Trophoblast cell (in vitro differentiated cells and primary cell): Measurements from ENCODE around the gene MYLK.
A peak's percentile ranks its signal among the peaks of the same experiment; 100 is the strongest.

ENCODE experiments used
- DNase-seq, 2 donors: peaks; one replicate each; pipeline ENCODE4 v3.0.0-alpha.2; 2016
- H2AFZ ChIP-seq: 2 replicates; pipeline ENCODE4 v1.6.1; 2013; ENCODE audit warnings: low read length, moderate library complexity, mild to moderate bottlenecking; ENCODE audit not compliant: insufficient read depth, poor library complexity
- H2AK5ac ChIP-seq: 2 replicates; pipeline ENCODE4 v1.6.1; 2013; ENCODE audit warnings: mild to moderate bottlenecking, low read length
- H2BK120ac ChIP-seq: 2 replicates; pipeline ENCODE4 v1.6.1; 2013; ENCODE audit warnings: low read length, mild to moderate bottlenecking, moderate library complexity; ENCODE audit not compliant: insufficient read depth, poor library complexity
- H2BK12ac ChIP-seq: 2 replicates; pipeline ENCODE4 v1.6.1; 2013; ENCODE audit warnings: mild to moderate bottlenecking, low read length, moderate library complexity
- H2BK5ac ChIP-seq: 2 replicates; pipeline ENCODE4 v1.6.1; 2013; ENCODE audit warnings: low read length, low read depth, moderate library complexity, mild to moderate bottlenecking; ENCODE audit not compliant: poor library complexity
- H3K14ac ChIP-seq: 2 replicates; pipeline ENCODE4 v1.6.1; 2013; ENCODE audit warnings: mild to moderate bottlenecking, low read length
- H3K18ac ChIP-seq: 2 replicates; pipeline ENCODE4 v1.6.1; 2013; ENCODE audit warnings: mild to moderate bottlenecking, low read length
- H3K23ac ChIP-seq: 2 replicates; pipeline ENCODE4 v1.6.1; 2013; ENCODE audit warnings: low read length
- H3K27ac ChIP-seq: 2 replicates; pipeline ENCODE4 v1.5.1; 2013; ENCODE audit warnings: low read depth, mild to moderate bottlenecking, inconsistent platforms, low read length, moderate library complexity
- H3K27me3 ChIP-seq: 2 replicates; pipeline ENCODE4 v1.6.1; 2013; ENCODE audit warnings: inconsistent platforms, mild to moderate bottlenecking, low read length, moderate library complexity; ENCODE audit not compliant: insufficient read depth
- H3K36me3 ChIP-seq, 2 experiments: 1 replicate in 1 of 2; 2 replicates in 1 of 2; pipeline ENCODE4 v1.6.1; 2013; ENCODE audit warnings: low read length in 2 of 2, mild to moderate bottlenecking in 2 of 2, moderate library complexity in 1 of 2; ENCODE audit not compliant: insufficient read depth in 2 of 2, control insufficient read depth in 1 of 2
- H3K4ac ChIP-seq: 2 replicates; pipeline ENCODE4 v1.6.1; 2013; ENCODE audit warnings: low read depth, mild to moderate bottlenecking, low read length, moderate library complexity
- H3K4me1 ChIP-seq, 2 experiments: 1 replicate in 1 of 2; 2 replicates in 1 of 2; pipeline ENCODE4 v1.6.1; 2013; ENCODE audit warnings: low read length in 2 of 2, mild to moderate bottlenecking in 2 of 2, moderate library complexity in 1 of 2; ENCODE audit not compliant: insufficient read depth in 2 of 2, control insufficient read depth in 1 of 2
- H3K4me2 ChIP-seq: 2 replicates; pipeline ENCODE4 v1.6.1; 2013; ENCODE audit warnings: inconsistent platforms, mild to moderate bottlenecking, low read length, moderate library complexity
- H3K4me3 ChIP-seq: 2 replicates; pipeline ENCODE4 v1.5.1; 2013; ENCODE audit warnings: mild to moderate bottlenecking, low read depth, low read length, inconsistent platforms
- H3K79me1 ChIP-seq: one replicate; pipeline ENCODE4 v1.6.1; 2013; ENCODE audit warnings: low read length
- H3K79me2 ChIP-seq: 2 replicates; pipeline ENCODE4 v1.6.1; 2013; ENCODE audit warnings: low read length, mild to moderate bottlenecking; ENCODE audit not compliant: control insufficient read depth, insufficient read depth, poor library complexity
- H3K9ac ChIP-seq: 2 replicates; pipeline ENCODE4 v1.6.1; 2013; ENCODE audit warnings: mild to moderate bottlenecking, low read length
- H3K9me3 ChIP-seq: 2 replicates; pipeline ENCODE4 v1.6.1; 2013; ENCODE audit warnings: low read depth, mild to moderate bottlenecking, control low read depth, inconsistent platforms, low read length; ENCODE audit not compliant: insufficient read depth
- H4K12ac ChIP-seq: 2 replicates; pipeline ENCODE4 v1.6.1; 2013; ENCODE audit warnings: low read depth, mild to moderate bottlenecking, low read length, moderate library complexity
- H4K8ac ChIP-seq: 2 replicates; pipeline ENCODE4 v1.6.1; 2013; ENCODE audit warnings: low read depth, mild to moderate bottlenecking, low read length, moderate library complexity
- H4K91ac ChIP-seq: one replicate; pipeline ENCODE4 v1.6.1; 2013; ENCODE audit warnings: low read depth, mild to moderate bottlenecking, low read length, moderate library complexity
- WGBS: extraction: QIAGEN DNeasy Blood & Tissue Kit; methylation state at CpG from one replicate; pipeline ENCODE4 v1.1.7; 2013; ENCODE audit warnings: missing lambda C conversion rate; ENCODE audit not compliant: insufficient read length, insufficient coverage; ENCODE audit errors: extremely low coverage; 5-methylcytosine and 5-hydroxymethylcytosine counted together

The MYLK gene

GRCh38 chr3:123757281-123757940 lies 126.7 kb downstream of the MYLK start:
- no peak overlapping the region for H3K4ac ChIP-seq
- H3K14ac ChIP-seq: no peak overlapping the region
- H3K79me1 ChIP-seq: no peaks in the 10 kb centered on the region
- H2AFZ ChIP-seq: no peak overlapping the region
- no peak overlapping the region for H3K18ac ChIP-seq
- no peaks in the 10 kb centered on the region for H3K36me3 ChIP-seq
- no CpG with 5 or more reads among the region's 5 CpGs for WGBS
- no peak for DNase-seq
- no peak overlapping the region for H4K12ac ChIP-seq
- H2BK12ac ChIP-seq: no peak overlapping the region
- no peak overlapping the region for H3K23ac ChIP-seq
- no peaks in the 10 kb centered on the region for H3K9me3 ChIP-seq
- H3K27ac ChIP-seq: no peak overlapping the region
- H2BK5ac ChIP-seq: no peak overlapping the region
- no peak overlapping the region for H2BK120ac ChIP-seq
- no peak overlapping the region for H3K9ac ChIP-seq
- H4K91ac ChIP-seq: no peak overlapping the region
- H3K27me3 ChIP-seq: no peaks in the 10 kb centered on the region
- H4K8ac ChIP-seq: no peak overlapping the region
- H3K4me3 ChIP-seq: no peak overlapping the region
- H3K4me2 ChIP-seq: no peak overlapping the region
- H3K4me1 ChIP-seq: peaks cover 7% of the 10 kb centered on the region in 2 experiments
- peak overlapping the region; percentile 2 for H2AK5ac ChIP-seq
- H3K79me2 ChIP-seq: no peaks in the 10 kb centered on the region

- Histone ChIP-seq H4K91ac (no peak overlapping the region), H3K14ac (no peak overlapping the region), H3K9ac (no peak overlapping the region), H2BK120ac (no peak overlapping the region), H4K12ac (no peak overlapping the region), H3K4me1 (peaks cover 8 to 15% of the 10 kb centered on the region in 2 experiments), H2AFZ (no peak overlapping the region), H3K4me3 (no peak overlapping the region), H3K18ac (no peak overlapping the region), H3K4ac (no peak overlapping the region), H2BK12ac (no peak overlapping the region), H3K4me2 (no peak overlapping the region), H2BK5ac (no peak overlapping the region), H3K23ac (no peak overlapping the region), H3K27ac (no peak overlapping the region), H3K27me3 (no peaks in the 10 kb centered on the region), H4K8ac (no peak overlapping the region), H3K9me3 (no peaks in the 10 kb centered on the region), H3K79me1 (peaks cover 9% of the 10 kb centered on the region), H2AK5ac (no peak overlapping the region), H3K79me2 (no peaks in the 10 kb centered on the region), H3K36me3 (peaks cover 5 to 6% of the 10 kb centered on the region in 2 experiments)
- WGBS: no CpG with 5 or more reads among the region's 2 CpGs
- DNase-seq: peak in 1 of 2 donors; percentile 12
Observed at GRCh38 chr3:123755501-123755900, 128.6 kb downstream of the MYLK start.

GRCh38 chr3:123755085-123755484 lies 129.0 kb downstream of the MYLK start:
- Histone ChIP-seq H4K91ac (no peak overlapping the region), H3K4me2 (no peak overlapping the region), H3K23ac (no peak overlapping the region), H3K4me1 (peaks cover 11 to 19% of the 10 kb centered on the region in 2 experiments), H4K12ac (no peak overlapping the region), H3K4me3 (no peak overlapping the region), H2AFZ (no peak overlapping the region), H3K9ac (no peak overlapping the region), H3K79me1 (peaks cover 14% of the 10 kb centered on the region), H3K18ac (no peak overlapping the region), H2BK5ac (no peak overlapping the region), H4K8ac (no peak overlapping the region), H3K79me2 (no peaks in the 10 kb centered on the region), H2AK5ac (no peak overlapping the region), H3K36me3 (peaks cover 5 to 6% of the 10 kb centered on the region in 2 experiments), H3K27ac (no peak overlapping the region), H3K27me3 (no peaks in the 10 kb centered on the region), H3K14ac (no peak overlapping the region), H3K9me3 (no peaks in the 10 kb centered on the region), H2BK120ac (no peak overlapping the region), H2BK12ac (no peak overlapping the region), H3K4ac (no peak overlapping the region)
- no peak for DNase-seq
- no CpG with 5 or more reads among the region's 3 CpGs for WGBS

- no peak for DNase-seq
- Histone ChIP-seq H2BK12ac (no peak overlapping the region), H4K12ac (no peak overlapping the region), H2AK5ac (no peak overlapping the region), H3K4me1 (peaks cover 13 to 21% of the 10 kb centered on the region in 2 experiments), H3K14ac (no peak overlapping the region), H2BK5ac (no peak overlapping the region), H3K27me3 (no peaks in the 10 kb centered on the region), H2BK120ac (no peak overlapping the region), H3K18ac (no peak overlapping the region), H3K23ac (no peak overlapping the region), H3K27ac (no peak overlapping the region), H3K4me3 (no peak overlapping the region), H3K79me1 (peaks cover 16% of the 10 kb centered on the region), H4K91ac (no peak overlapping the region), H2AFZ (no peak overlapping the region), H3K9me3 (no peaks in the 10 kb centered on the region), H3K36me3 (peaks cover 7 to 8% of the 10 kb centered on the region in 2 experiments), H3K4me2 (no peak overlapping the region), H3K79me2 (no peaks in the 10 kb centered on the region), H4K8ac (no peak overlapping the region), H3K4ac (no peak overlapping the region), H3K9ac (no peak overlapping the region)
Observed at GRCh38 chr3:123753286-123753685, 130.8 kb downstream of the MYLK start.
